ENCODE measurements around the gene ERICH4. TPM values are rescaled to one million over a fixed set of nuclear protein-coding genes. Genes with fewer than 3 reads are reported as not detected.

The ERICH4 gene
- total RNA-seq, 1 experiment from 2014 or later = not detected

GRCh38 chr19:41415154-41415571 lies 27.8 kb upstream of the ERICH4 start:
- ATAC-seq = no peak
- ChIA-PET CTCF (interaction anchor here (0.7 kb wide), 1 partner anchor 28 kb away, joined by 3 read pairs; no protein-coding TSS in a partner anchor), RAD21 (ENCODE audit: low non-redundant PET in 1 of 2, low total read pairs in 2 of 2, uncharacterized antibody in 2 of 2, unreplicated experiment in 2 of 2) (no interaction called here), POLR2A (no interaction called here)
- no peak overlapping the region for H2AFZ ChIP-seq (ENCODE audit: low read depth, low read length, poor library complexity, severe bottlenecking)
- no peak for DNase-seq (ENCODE audit: low read depth, low spot score)
- no peaks in the 10 kb centered on the region for H4K20me1 ChIP-seq (ENCODE audit: insufficient read depth)
- no peaks in the 10 kb centered on the region for H3K9me2 ChIP-seq (ENCODE audit: insufficient read depth)
- H3K9me3 ChIP-seq (ENCODE audit: control insufficient read depth in 1 of 2, insufficient read depth in 1 of 2, low read depth in 1 of 2, low read length in 2 of 2) = no peaks in the 10 kb centered on the region
- H3K4me1 ChIP-seq (ENCODE audit: control insufficient read depth in 1 of 2, insufficient read depth in 2 of 2, low read length in 2 of 2) = 0 out of 4 replicates have a peak, but pooled peaks cover 0 to 3% of the 10 kb centered on the region in 2 experiments
- H3K36me3 ChIP-seq (ENCODE audit: control insufficient read depth in 1 of 2, insufficient read depth in 2 of 2, low read length in 2 of 2) = peaks cover 3 to 6% of the 10 kb centered on the region in 2 experiments; a peak in 2 of 4 replicates
- no peak overlapping the region for H3K27ac ChIP-seq (ENCODE audit: low read depth, low read length)
- H3K79me2 ChIP-seq (ENCODE audit: insufficient read depth, low read length) = no peaks in the 10 kb centered on the region
- no peaks in the 10 kb centered on the region for H3K27me3 ChIP-seq (ENCODE audit: insufficient read depth, low read length)
- intact Hi-C loops (cut with micrococcal nuclease) = no loop called here
- no peak overlapping the region for H3K9ac ChIP-seq (ENCODE audit: low read length)
- no TSS peak for BruUV-seq (replicated peaks)
- H3K4me2 ChIP-seq (ENCODE audit: low read length) = no peak overlapping the region
- TF ChIP-seq POLR2A (IDR thresholded peaks at IDR 0.05; ENCODE audit: borderline replicate concordance, extremely low read depth, insufficient read depth, insufficient read length) (no peak), JUND (IDR thresholded peaks at IDR 0.05) (no peak), POLR2AphosphoS5 (IDR thresholded peaks at IDR 0.05; ENCODE audit: low read depth, low read length) (no peak), ZBTB33 (IDR thresholded peaks at IDR 0.05; ENCODE audit: extremely low read depth, insufficient replicate concordance, low read length) (no peak), SIN3A (IDR thresholded peaks at IDR 0.05; ENCODE audit: low read depth) (no peak), ATF3 (IDR thresholded peaks at IDR 0.05) (no peak), ZNF274 (IDR thresholded peaks at IDR 0.05; ENCODE audit: low read depth, low read length) (no peak), FOSL1 (IDR thresholded peaks at IDR 0.05; ENCODE audit: low read depth) (no peak), TCF7L2 (IDR thresholded peaks at IDR 0.05; ENCODE audit: borderline replicate concordance, extremely low read depth, insufficient read depth, insufficient read length) (no peak), SP1 (IDR thresholded peaks at IDR 0.05; ENCODE audit: low read depth) (no peak), ZFX (IDR thresholded peaks at IDR 0.05) (no peak), YY1 (IDR thresholded peaks at IDR 0.05; ENCODE audit: extremely low read depth, insufficient replicate concordance, low read depth, low read length) (no peak), CBX3 (IDR thresholded peaks at IDR 0.05; ENCODE audit: low read depth) (no peak), SRF (IDR thresholded peaks at IDR 0.05; ENCODE audit: low read depth) (no peak)
- TF ChIP-seq, protein P1, sequence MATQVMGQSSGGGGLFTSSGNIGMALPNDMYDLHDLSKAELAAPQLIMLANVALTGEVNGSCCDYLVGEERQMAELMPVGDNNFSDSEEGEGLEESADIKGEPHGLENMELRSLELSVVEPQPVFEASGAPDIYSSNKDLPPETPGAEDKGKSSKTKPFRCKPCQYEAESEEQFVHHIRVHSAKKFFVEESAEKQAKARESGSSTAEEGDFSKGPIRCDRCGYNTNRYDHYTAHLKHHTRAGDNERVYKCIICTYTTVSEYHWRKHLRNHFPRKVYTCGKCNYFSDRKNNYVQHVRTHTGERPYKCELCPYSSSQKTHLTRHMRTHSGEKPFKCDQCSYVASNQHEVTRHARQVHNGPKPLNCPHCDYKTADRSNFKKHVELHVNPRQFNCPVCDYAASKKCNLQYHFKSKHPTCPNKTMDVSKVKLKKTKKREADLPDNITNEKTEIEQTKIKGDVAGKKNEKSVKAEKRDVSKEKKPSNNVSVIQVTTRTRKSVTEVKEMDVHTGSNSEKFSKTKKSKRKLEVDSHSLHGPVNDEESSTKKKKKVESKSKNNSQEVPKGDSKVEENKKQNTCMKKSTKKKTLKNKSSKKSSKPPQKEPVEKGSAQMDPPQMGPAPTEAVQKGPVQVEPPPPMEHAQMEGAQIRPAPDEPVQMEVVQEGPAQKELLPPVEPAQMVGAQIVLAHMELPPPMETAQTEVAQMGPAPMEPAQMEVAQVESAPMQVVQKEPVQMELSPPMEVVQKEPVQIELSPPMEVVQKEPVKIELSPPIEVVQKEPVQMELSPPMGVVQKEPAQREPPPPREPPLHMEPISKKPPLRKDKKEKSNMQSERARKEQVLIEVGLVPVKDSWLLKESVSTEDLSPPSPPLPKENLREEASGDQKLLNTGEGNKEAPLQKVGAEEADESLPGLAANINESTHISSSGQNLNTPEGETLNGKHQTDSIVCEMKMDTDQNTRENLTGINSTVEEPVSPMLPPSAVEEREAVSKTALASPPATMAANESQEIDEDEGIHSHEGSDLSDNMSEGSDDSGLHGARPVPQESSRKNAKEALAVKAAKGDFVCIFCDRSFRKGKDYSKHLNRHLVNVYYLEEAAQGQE (IDR thresholded peaks at IDR 0.05; ENCODE audit: low read depth) = no peak
- TF ChIP-seq, protein P2, sequence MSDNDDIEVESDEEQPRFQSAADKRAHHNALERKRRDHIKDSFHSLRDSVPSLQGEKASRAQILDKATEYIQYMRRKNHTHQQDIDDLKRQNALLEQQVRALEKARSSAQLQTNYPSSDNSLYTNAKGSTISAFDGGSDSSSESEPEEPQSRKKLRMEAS (IDR thresholded peaks at IDR 0.05) = no peak
- TF ChIP-seq, protein P3, sequence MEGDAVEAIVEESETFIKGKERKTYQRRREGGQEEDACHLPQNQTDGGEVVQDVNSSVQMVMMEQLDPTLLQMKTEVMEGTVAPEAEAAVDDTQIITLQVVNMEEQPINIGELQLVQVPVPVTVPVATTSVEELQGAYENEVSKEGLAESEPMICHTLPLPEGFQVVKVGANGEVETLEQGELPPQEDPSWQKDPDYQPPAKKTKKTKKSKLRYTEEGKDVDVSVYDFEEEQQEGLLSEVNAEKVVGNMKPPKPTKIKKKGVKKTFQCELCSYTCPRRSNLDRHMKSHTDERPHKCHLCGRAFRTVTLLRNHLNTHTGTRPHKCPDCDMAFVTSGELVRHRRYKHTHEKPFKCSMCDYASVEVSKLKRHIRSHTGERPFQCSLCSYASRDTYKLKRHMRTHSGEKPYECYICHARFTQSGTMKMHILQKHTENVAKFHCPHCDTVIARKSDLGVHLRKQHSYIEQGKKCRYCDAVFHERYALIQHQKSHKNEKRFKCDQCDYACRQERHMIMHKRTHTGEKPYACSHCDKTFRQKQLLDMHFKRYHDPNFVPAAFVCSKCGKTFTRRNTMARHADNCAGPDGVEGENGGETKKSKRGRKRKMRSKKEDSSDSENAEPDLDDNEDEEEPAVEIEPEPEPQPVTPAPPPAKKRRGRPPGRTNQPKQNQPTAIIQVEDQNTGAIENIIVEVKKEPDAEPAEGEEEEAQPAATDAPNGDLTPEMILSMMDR (IDR thresholded peaks at IDR 0.05 in 2 of 3, conservative IDR thresholded peaks at IDR 0.05 in 1 of 3; ENCODE audit: borderline replicate concordance in 1 of 3, insufficient read depth in 1 of 3, low read depth in 2 of 3, low read length in 2 of 3) = no peak
- H3K4me3 ChIP-seq (replicated peaks in 1 of 2; ENCODE audit: low read depth in 1 of 2, low read length in 2 of 2) = no peak overlapping the region

All from HCT116 (cell line).